Skeletal muscle tissue (tissue), 4 donors: Measurements from ENCODE around the gene CPNE8. TPM values are rescaled to one million over a fixed set of nuclear protein-coding genes. Genes with fewer than 3 reads are reported as not detected.

Source experiments
- H3K27ac ChIP-seq: one replicate; pipeline ENCODE4 v1.7.0; 2013; ENCODE audit warnings: mild to moderate bottlenecking, low read depth, low read length, inconsistent platforms
- H3K27me3 ChIP-seq, 3 donors: one replicate each; pipeline ENCODE4 v1.7.0; 2013; ENCODE audit warnings: low read length in 3 of 3; ENCODE audit not compliant: control insufficient read depth in 3 of 3, insufficient read depth in 3 of 3
- H3K36me3 ChIP-seq, 3 donors: one replicate each; pipeline ENCODE4 v1.7.0; 2013; ENCODE audit warnings: low read length in 3 of 3; ENCODE audit not compliant: control insufficient read depth in 3 of 3, insufficient read depth in 3 of 3
- H3K4me1 ChIP-seq, 3 donors: one replicate each; pipeline ENCODE4 v1.7.0; 2013; ENCODE audit warnings: low read length in 3 of 3, mild to moderate bottlenecking in 3 of 3; ENCODE audit not compliant: control insufficient read depth in 3 of 3, insufficient read depth in 3 of 3
- H3K4me3 ChIP-seq, 3 donors: one replicate each; pipeline ENCODE4 v1.7.0; 2013; ENCODE audit warnings: low read length in 3 of 3
- H3K9ac ChIP-seq, 3 donors: one replicate each; pipeline ENCODE4 v1.7.0; 2013; ENCODE audit warnings: low read length in 3 of 3, mild to moderate bottlenecking in 3 of 3, moderate library complexity in 2 of 3, low read depth in 1 of 3
- H3K9me3 ChIP-seq, 3 donors: one replicate each; pipeline ENCODE4 v1.7.0; 2013; ENCODE audit warnings: low read length in 3 of 3; ENCODE audit not compliant: control insufficient read depth in 3 of 3
- total RNA-seq: library from RNA; depleted of rRNA; stranded (reverse); fragments of >200 nt; gene quantifications from one replicate; pipeline ENCODE4 v1.2.3, GENCODE V29; 2014
- donor health status: Osteomylitis.

Gene CPNE8
- total RNA-seq, 1 donor from 2014 or later, result 4.7 TPM

GRCh38 chr12:38689704-38690103 lies 215.7 kb downstream of the CPNE8 start:
- H3K9ac ChIP-seq, result no peak overlapping the region
- H3K4me3 ChIP-seq, result no peak overlapping the region
- no peak overlapping the region for H3K27ac ChIP-seq
- peaks cover 0 to 2% (median 0%) of the 10 kb centered on the region in 3 donors for H3K9me3 ChIP-seq
- H3K4me1 ChIP-seq, result no peaks in the 10 kb centered on the region
- H3K36me3 ChIP-seq, result no peaks in the 10 kb centered on the region
- H3K27me3 ChIP-seq, result no peaks in the 10 kb centered on the region

GRCh38 chr12:38689195-38689594 lies 216.2 kb downstream of the CPNE8 start:
- H3K27me3 ChIP-seq, result no peaks in the 10 kb centered on the region
- no peak overlapping the region for H3K4me3 ChIP-seq
- peaks cover 0 to 2% (median 0%) of the 10 kb centered on the region in 3 donors for H3K9me3 ChIP-seq
- H3K4me1 ChIP-seq, result no peaks in the 10 kb centered on the region
- H3K9ac ChIP-seq, result no peak overlapping the region
- no peak overlapping the region for H3K27ac ChIP-seq
- H3K36me3 ChIP-seq, result no peaks in the 10 kb centered on the region

- H3K9me3 ChIP-seq, result peaks cover 0 to 2% (median 0%) of the 10 kb centered on the region in 3 donors
Observed at GRCh38 chr12:38682521-38682920, 222.9 kb downstream of the CPNE8 start.

GRCh38 chr12:38669530-38669929 lies 235.9 kb downstream of the CPNE8 start:
- Histone ChIP-seq H3K36me3 (peaks cover 0 to 6% (median 0%) of the 10 kb centered on the region in 3 donors), H3K27ac (no peak overlapping the region), H3K4me3 (no peak overlapping the region), H3K9me3 (no peaks in the 10 kb centered on the region), H3K27me3 (no peaks in the 10 kb centered on the region), H3K9ac (no peak overlapping the region), H3K4me1 (no peaks in the 10 kb centered on the region)

More at GRCh38 chr12:38682521-38682920, 222.9 kb downstream of the CPNE8 start:
- Histone ChIP-seq H3K4me3 (no peak overlapping the region), H3K27me3 (no peaks in the 10 kb centered on the region), H3K4me1 (no peaks in the 10 kb centered on the region), H3K36me3 (no peaks in the 10 kb centered on the region), H3K27ac (no peak overlapping the region), H3K9ac (no peak overlapping the region)

- peaks cover 0 to 6% (median 0%) of the 10 kb centered on the region in 3 donors for H3K36me3 ChIP-seq
- no peaks in the 10 kb centered on the region for H3K9me3 ChIP-seq
- no peaks in the 10 kb centered on the region for H3K27me3 ChIP-seq
- H3K4me3 ChIP-seq, result no peak overlapping the region
- no peak overlapping the region for H3K9ac ChIP-seq
- no peak overlapping the region for H3K27ac ChIP-seq
- H3K4me1 ChIP-seq, result no peaks in the 10 kb centered on the region
Observed at GRCh38 chr12:38669081-38669480, 236.3 kb downstream of the CPNE8 start.

- no peak overlapping the region for H3K4me3 ChIP-seq
- no peak overlapping the region for H3K27ac ChIP-seq
Observed at GRCh38 chr12:38666425-38666824, 239.0 kb downstream of the CPNE8 start.

GRCh38 chr12:38664661-38665269 lies 240.6 kb downstream of the CPNE8 start:
- Histone ChIP-seq H3K4me3 (no peak overlapping the region), H3K27me3 (no peaks in the 10 kb centered on the region), H3K36me3 (no peaks in the 10 kb centered on the region), H3K9me3 (peaks cover 0 to 5% (median 0%) of the 10 kb centered on the region in 3 donors), H3K9ac (no peak overlapping the region), H3K4me1 (no peaks in the 10 kb centered on the region), H3K27ac (no peak overlapping the region)

More at GRCh38 chr12:38666425-38666824, 239.0 kb downstream of the CPNE8 start:
- Histone ChIP-seq H3K9ac (no peak overlapping the region), H3K9me3 (peaks cover 0 to 5% (median 0%) of the 10 kb centered on the region in 3 donors), H3K4me1 (no peaks in the 10 kb centered on the region), H3K27me3 (no peaks in the 10 kb centered on the region), H3K36me3 (peaks cover 0 to 2% (median 0%) of the 10 kb centered on the region in 3 donors)

- Histone ChIP-seq H3K9me3 (peaks cover 0 to 5% (median 0%) of the 10 kb centered on the region in 3 donors), H3K4me1 (no peaks in the 10 kb centered on the region), H3K9ac (no peak overlapping the region), H3K36me3 (no peaks in the 10 kb centered on the region), H3K4me3 (no peak overlapping the region), H3K27me3 (no peaks in the 10 kb centered on the region), H3K27ac (no peak overlapping the region)
Observed at GRCh38 chr12:38662829-38663228, 242.6 kb downstream of the CPNE8 start.

GRCh38 chr12:38653650-38654049 lies 251.7 kb downstream of the CPNE8 start:
- no peaks in the 10 kb centered on the region for H3K4me1 ChIP-seq
- H3K27ac ChIP-seq, result no peak overlapping the region
- no peaks in the 10 kb centered on the region for H3K9me3 ChIP-seq
- no peak overlapping the region for H3K4me3 ChIP-seq
- H3K9ac ChIP-seq, result no peak overlapping the region
- H3K27me3 ChIP-seq, result no peaks in the 10 kb centered on the region
- no peaks in the 10 kb centered on the region for H3K36me3 ChIP-seq

GRCh38 chr12:38648813-38649212 lies 256.6 kb downstream of the CPNE8 start:
- no peaks in the 10 kb centered on the region for H3K4me1 ChIP-seq
- no peaks in the 10 kb centered on the region for H3K9me3 ChIP-seq
- H3K27ac ChIP-seq, result no peak overlapping the region
- no peaks in the 10 kb centered on the region for H3K27me3 ChIP-seq
- H3K4me3 ChIP-seq, result no peak overlapping the region
- H3K9ac ChIP-seq, result no peak overlapping the region
- H3K36me3 ChIP-seq, result no peaks in the 10 kb centered on the region
